HepG2 (cell line): ENCODE measurements around the gene STK39. TPM values are rescaled to one million over a fixed set of nuclear protein-coding genes. Genes with fewer than 3 reads are reported as not detected.

ENCODE experiments used
- ATAC-seq: fragments of 200-7000 bp; cut with Tn5 transposase; 3 replicates; pipeline ENCODE4 v1.9.1; 2020; ENCODE audit warnings: mild to moderate bottlenecking, moderate library complexity
- BruUV-seq: library from RNA; stranded (reverse); fragments of 400-500 nt; replicated peaks from 2 replicates; lab custom pipeline; 2021; lab: Mats Ljungman, UMichigan
- CTCF ChIA-PET: fragments of 300-600 bp; formaldehyde crosslinking; extraction: SDS; loops from one replicate; lab custom pipeline; 2021; ENCODE audit warnings: low total read pairs, inconsistent platforms, low intra/inter-chr PET ratio; lab: Yijun Ruan, JAX
- POLR2A ChIA-PET: fragments of 350-600 bp; sonication (Branson Sonifier 250); formaldehyde crosslinking; loops from one replicate; lab custom pipeline; 2020; ENCODE audit warnings: antibody characterized with exemption, inconsistent platforms; lab: Yijun Ruan, JAX
- DNase-seq: peaks from one replicate; pipeline ENCODE4 v3.0.0-alpha.2; 2015; ENCODE audit warnings: low spot score
- FAIRE-seq: peaks from 3 replicates; lab custom pipeline; 2011; peaks lifted over from hg19 to GRCh38; lab: Jason Lieb, UNC
- H2AFZ ChIP-seq: one replicate; pipeline ENCODE4 v1.6.1; 2011; ENCODE audit warnings: low read length, inconsistent platforms
- H3K27ac ChIP-seq: fragments of 300-600 bp; 3 replicates; pipeline ENCODE4 v1.8.0; 2011; ENCODE audit warnings: mixed run types, mild to moderate bottlenecking, mixed read lengths, low read length, inconsistent platforms; ENCODE audit not compliant: insufficient read depth; ENCODE audit errors: extremely low read length
- H3K27me3 ChIP-seq, 2 experiments: fragments of 200-600 bp in 1 of 2; 2 replicates in 1 of 2; 3 replicates in 1 of 2; pipeline versions ENCODE4 v1.6.0 to v1.8.0; 2011; ENCODE audit warnings: low read length in 2 of 2, mild to moderate bottlenecking in 2 of 2, moderate library complexity in 2 of 2, inconsistent platforms in 1 of 2; ENCODE audit not compliant: insufficient read depth in 2 of 2, control insufficient read depth in 1 of 2
- H3K36me3 ChIP-seq, 2 experiments: fragments of 200-600 bp in 1 of 2; replicated peaks in 1 of 2; 2 replicates in 1 of 2; 3 replicates in 1 of 2; pipeline versions ENCODE4 v1.5.1 to v1.8.0; 2011; ENCODE audit warnings: low read length in 2 of 2, inconsistent platforms in 1 of 2; ENCODE audit not compliant: insufficient read depth in 2 of 2, control insufficient read depth in 1 of 2
- H3K4me1 ChIP-seq: 2 replicates; pipeline ENCODE4 v1.5.1; 2012; ENCODE audit warnings: low read length, inconsistent platforms; ENCODE audit not compliant: insufficient read depth
- H3K4me2 ChIP-seq: 2 replicates; pipeline ENCODE4 v1.6.0; 2011; ENCODE audit warnings: low read depth, low read length, inconsistent platforms
- H3K4me3 ChIP-seq, 3 experiments: fragments of 200-600 bp in 1 of 3; sonication (generic), shearing (Covaris generic) in 1 of 3; replicated peaks in 1 of 3; 2 replicates each; pipeline ENCODE4 v1.5.1; 2011 to 2016; ENCODE audit warnings: low read length in 3 of 3, inconsistent platforms in 2 of 3, low read depth in 2 of 3, mild to moderate bottlenecking in 2 of 3, control low read depth in 1 of 3, mixed read lengths in 1 of 3; ENCODE audit not compliant: insufficient read depth in 1 of 3
- H3K79me2 ChIP-seq: one replicate; pipeline ENCODE4 v1.6.1; 2011; ENCODE audit warnings: low read length, inconsistent platforms; ENCODE audit not compliant: insufficient read depth
- H3K9ac ChIP-seq: 2 replicates; pipeline ENCODE4 v1.6.0; 2011; ENCODE audit warnings: mild to moderate bottlenecking, low read depth, low read length, inconsistent platforms; ENCODE audit not compliant: insufficient read depth
- H3K9me3 ChIP-seq: 2 replicates; pipeline ENCODE4 v1.5.1; 2012; ENCODE audit warnings: mild to moderate bottlenecking, low read length
- H4K20me1 ChIP-seq: 2 replicates; pipeline ENCODE4 v1.6.0; 2011; ENCODE audit warnings: inconsistent platforms, mild to moderate bottlenecking, low read length, moderate library complexity; ENCODE audit not compliant: insufficient read depth
- CENPX ChIP-seq: sonication (generic); formaldehyde crosslinking; IDR thresholded peaks from 2 replicates; pipeline ENCODE4 v1.9.0; 2021; ENCODE audit warnings: mild to moderate bottlenecking, missing genetic modification reagents, moderate library complexity
- GLI4 ChIP-seq: sonication (generic); formaldehyde crosslinking; IDR thresholded peaks from 2 replicates; pipeline ENCODE4 v1.5.1; 2020; ENCODE audit warnings: missing genetic modification reagents, mild to moderate bottlenecking, moderate library complexity, borderline replicate concordance
- KLF9 ChIP-seq: IDR thresholded peaks from 2 replicates; pipeline ENCODE4 v1.6.1; 2016; ENCODE audit warnings: low read depth
- MAFF ChIP-seq: IDR thresholded peaks from 2 replicates; pipeline ENCODE4 v1.6.1; 2011; ENCODE audit warnings: low read depth, low read length, improper control_type of control experiment
- MAFK ChIP-seq, 2 experiments: IDR thresholded peaks in 1 of 2; conservative IDR thresholded peaks in 1 of 2; 2 replicates each; pipeline ENCODE4 v1.6.1; 2011; ENCODE audit warnings: improper control_type of control experiment in 2 of 2, low read length in 2 of 2
- REL ChIP-seq: sonication (generic); formaldehyde crosslinking; conservative IDR thresholded peaks from 2 replicates; pipeline ENCODE4 v1.8.0; 2022; ENCODE audit warnings: mild to moderate bottlenecking, missing genetic modification reagents, moderate library complexity
- REPIN1 ChIP-seq: sonication (generic); formaldehyde crosslinking; IDR thresholded peaks from 2 replicates; pipeline ENCODE4 v1.8.0; 2022; ENCODE audit warnings: missing genetic modification reagents, low read depth, mild to moderate bottlenecking, borderline replicate concordance
- SMC3 ChIP-seq: IDR thresholded peaks from 2 replicates; pipeline ENCODE4 v1.6.1; 2011; ENCODE audit warnings: low read length, improper control_type of control experiment
- ZBTB2 ChIP-seq: sonication (generic); formaldehyde crosslinking; IDR thresholded peaks from 2 replicates; pipeline ENCODE4 v1.8.0; 2022; ENCODE audit warnings: low read depth, missing genetic modification reagents
- ZNF143 ChIP-seq: sonication (generic); formaldehyde crosslinking; IDR thresholded peaks from 2 replicates; pipeline ENCODE4 v1.4.0; 2020; ENCODE audit warnings: missing genetic modification reagents
- ZNF574 ChIP-seq: sonication (generic); formaldehyde crosslinking; IDR thresholded peaks from 2 replicates; pipeline ENCODE4 v1.4.0; 2020; ENCODE audit warnings: missing genetic modification reagents
- ZSCAN20 ChIP-seq: sonication (generic); formaldehyde crosslinking; IDR thresholded peaks from 2 replicates; pipeline ENCODE4 v1.4.0; 2020; ENCODE audit warnings: missing genetic modification reagents, mild to moderate bottlenecking, borderline replicate concordance
- WGBS: methylation state at CpG from one replicate; pipeline ENCODE4 v1.1.6; 2017; ENCODE audit warnings: low lambda C conversion rate; 5-methylcytosine and 5-hydroxymethylcytosine counted together
- in situ Hi-C: cut with HindIII; loops from 2 replicates; pipeline ENCODE4 v1.10.0; 2017; ENCODE audit warnings: low pct_unique_long_range_greater_than_20kb; ENCODE audit not compliant: extremely low pct_ligation_motif_present
- intact Hi-C: fragments of 100-400 bp; cut with micrococcal nuclease; formaldehyde crosslinking; loops from one replicate; pipeline ENCODE4 v1.10.0; 2022; ENCODE audit not compliant: unreplicated experiment
- polyA plus RNA-seq, 8 experiments: library from polyadenylated mRNA; depleted of rRNA in 3 of 8; stranded (reverse) in 7 of 8; unstranded in 1 of 8; fragments of >200 nt; fragmentation: Illumina TruSeq in 4 of 8; extraction: Trizol in 4 of 8; gene quantifications; 2 replicates each; pipeline versions ENCODE4 v1.2.1 to v1.2.3, GENCODE V29; 2011 to 2016; ENCODE audit warnings: low read depth in 4 of 8, missing spikeins in 1 of 8, mixed read lengths in 1 of 8; ENCODE audit not compliant: insufficient read depth in 1 of 8
- total RNA-seq, 5 experiments: library from RNA; depleted of rRNA; stranded (reverse); fragments of >200 nt; fragmentation: Illumina TruSeq; extraction: Trizol; gene quantifications; 2 replicates each; pipeline ENCODE4 v1.2.3, GENCODE V29; 2016; ENCODE audit warnings: low read depth in 1 of 5

The STK39 gene
- total and polyA plus RNA-seq, 2 of the 13 experiments (the other 11 are each of a cell fraction or from before 2014, with no cell fraction given) = 27.3 to 38.4 TPM

GRCh38 chr2:168178520-168179324 is 68.7 kb downstream of the STK39 start:
- no TSS peak for BruUV-seq
- H3K4me1 ChIP-seq = peaks cover 67% of the 10 kb centered on the region
- peaks cover 2 to 21% of the 10 kb centered on the region in 2 experiments; a peak in 4 of 5 replicates for H3K36me3 ChIP-seq
- no peak overlapping the region for H3K4me3 ChIP-seq
- H2AFZ ChIP-seq = no peak overlapping the region
- CTCF ChIA-PET = no interaction called here
- intact Hi-C loops (no loop called here), in situ Hi-C loops (no loop called here)
- H3K27ac ChIP-seq = peak overlapping the region; percentile 88
- H3K9me3 ChIP-seq = no peaks in the 10 kb centered on the region
- H3K79me2 ChIP-seq = peaks cover 47% of the 10 kb centered on the region
- TF ChIP-seq MAFK (conservative IDR thresholded peaks at IDR 0.05 in 1 of 2, IDR thresholded peaks at IDR 0.05 in 1 of 2; ENCODE audit: low read length in 2 of 2) (peak in 1 of 2 experiments; percentile 34; a peak in 1 of 4 replicates), MAFF (peak; percentile 12; the same call in 1 of the 2 replicates), REL (CRISPR knock-in tag) (no peak), GLI4 (CRISPR knock-in tag) (no peak)
- 96% methylated on average over 4 of the region's 4 CpGs for WGBS
- POLR2A ChIA-PET = interaction anchor here (2.7 to 3.2 kb wide), 2 partner anchors 8 to 12 kb away, joined by 16 to 23 read pairs; no protein-coding TSS in a partner anchor
- H4K20me1 ChIP-seq = no peaks in the 10 kb centered on the region
- ATAC-seq = no peak
- FAIRE-seq = no peak
- H3K27me3 ChIP-seq = no peaks in the 10 kb centered on the region
- no peak overlapping the region for H3K4me2 ChIP-seq
- DNase-seq = no peak
- H3K9ac ChIP-seq = no peak overlapping the region

GRCh38 chr2:168176402-168176801 is 71.0 kb downstream of the STK39 start:
- no peak for FAIRE-seq
- Histone ChIP-seq H3K79me2 (peaks cover 45% of the 10 kb centered on the region), H2AFZ (no peak overlapping the region), H3K4me2 (no peak overlapping the region), H3K9me3 (no peaks in the 10 kb centered on the region), H4K20me1 (no peaks in the 10 kb centered on the region), H3K36me3 (peaks cover 2 to 16% of the 10 kb centered on the region in 2 experiments; a peak in 4 of 5 replicates), H3K27ac (no peak overlapping the region), H3K9ac (no peak overlapping the region), H3K27me3 (no peaks in the 10 kb centered on the region), H3K4me1 (peaks cover 53% of the 10 kb centered on the region), H3K4me3 (no peak overlapping the region)
- intact Hi-C loops (no loop called here), in situ Hi-C loops (no loop called here)
- WGBS = 97% methylated on average over 3 of the region's 3 CpGs
- no peak for DNase-seq
- BruUV-seq = no TSS peak
- CTCF ChIA-PET = no interaction called here
- POLR2A ChIA-PET = interaction anchor here (1.4 kb wide), 1 partner anchor 16 kb away, joined by 4 read pairs; no protein-coding TSS in a partner anchor
- no peak for ATAC-seq
- TF ChIP-seq KLF9 = no peak
- no peak for TF ChIP-seq CENPX (CRISPR knock-in tag)
- no peak for TF ChIP-seq REPIN1 (CRISPR knock-in tag)
- TF ChIP-seq ZSCAN20 (CRISPR knock-in tag) = no peak
- TF ChIP-seq ZNF574 (CRISPR knock-in tag) = no peak
- TF ChIP-seq SMC3 = no peak
- TF ChIP-seq ZNF143 (CRISPR knock-in tag) = no peak
- no peak for TF ChIP-seq ZBTB2 (CRISPR knock-in tag)
